T47D (cell line): ENCODE data around the gene UROD.

Source experiments
- DNase-seq, 2 experiments: peaks; one replicate each; pipeline versions ENCODE4 v3.0.0 to v3.0.0-alpha.2; 2011 to 2012; ENCODE audit warnings: low read depth in 1 of 2, low spot score in 1 of 2
- JUND ChIP-seq: IDR thresholded peaks from 2 replicates; pipeline ENCODE4 v1.6.1; 2012; ENCODE audit warnings: low read depth
- in situ Hi-C: cut with HindIII; loops from 2 replicates; pipeline ENCODE4 v1.10.0; 2016; ENCODE audit warnings: low sequenced_read_pairs, low pct_unique_long_range_greater_than_20kb

Gene UROD

GRCh38 chr1:45002650-45003645 is 9.1 kb upstream of the UROD start:
- no peak for DNase-seq
- TF ChIP-seq JUND, result no peak
- in situ Hi-C loops, result no loop called here

GRCh38 chr1:45003741-45004140 is 8.3 kb upstream of the UROD start:
- TF ChIP-seq JUND, result no peak
- in situ Hi-C loops, result no loop called here
- no peak for DNase-seq

- DNase-seq, result no peak
- no peak for TF ChIP-seq JUND
- in situ Hi-C loops, result no loop called here
Observed at GRCh38 chr1:45004281-45004920, 7.7 kb upstream of the UROD start.

GRCh38 chr1:45005761-45006160 is 6.3 kb upstream of the UROD start:
- TF ChIP-seq JUND, result no peak
- no peak for DNase-seq
- in situ Hi-C loops, result no loop called here

GRCh38 chr1:45007311-45007710 is 4.7 kb upstream of the UROD start:
- in situ Hi-C loops, result no loop called here
- no peak for DNase-seq
- TF ChIP-seq JUND, result no peak

- no peak for TF ChIP-seq JUND
- in situ Hi-C loops, result no loop called here
- DNase-seq, result no peak
Observed at GRCh38 chr1:45008076-45008475, 4.0 kb upstream of the UROD start.

GRCh38 chr1:45008516-45008915 is 3.5 kb upstream of the UROD start:
- in situ Hi-C loops, result no loop called here
- no peak for DNase-seq
- no peak for TF ChIP-seq JUND

- in situ Hi-C loops, result no loop called here
Observed at GRCh38 chr1:45009296-45009865, 2.7 kb upstream of the UROD start.

GRCh38 chr1:45009956-45010854 is 1.8 kb upstream of the UROD start:
- peak in 1 of 2 experiments; percentile 45 for DNase-seq
- no peak for TF ChIP-seq JUND
- in situ Hi-C loops, result no loop called here

More at GRCh38 chr1:45009296-45009865, 2.7 kb upstream of the UROD start:
- DNase-seq, result no peak
- TF ChIP-seq JUND, result no peak

- no peak for TF ChIP-seq JUND
- peak; percentile 61 to 76 for DNase-seq
- in situ Hi-C loops, result no loop called here
Observed at GRCh38 chr1:45010855-45011811, 921 bp upstream of the UROD start, which contains the start of gene HECTD3. TSS of gene HECTD3 (minus strand) at chr1:45011324. CDS start at chr1:45011257, 67 bp downstream.
